Stimulated activated CD4-positive, alpha-beta T cell treated with anti-CD3 and anti-CD28 coated beads, Interleukin-4, amount 100 ng/mL, for 1 hour (primary cell): Measurements from ENCODE around the gene HLA-DRB5.
"Not testable (repeated sequence)": the region's sequence is repeated elsewhere in the genome, so short reads cannot be mapped to it uniquely, and the experiment has no call there.

Experiments
- DNase-seq: peaks from one replicate; pipeline ENCODE4 v3.0.0-alpha.2; 2020

HLA-DRB5 gene

GRCh38 chr6:32529697-32530430, at the start of gene HLA-DRB5:
HLA-DRB5 (minus strand) TSS chr6:32530287; CDS start chr6:32530224, 63 bp downstream.
- DNase-seq = no peak

GRCh38 chr6:32578962-32579361, 48.9 kb upstream of the HLA-DRB5 start:
- DNase-seq = no peak

GRCh38 chr6:32577493-32577892, 47.4 kb upstream of the HLA-DRB5 start:
- not testable (repeated sequence) for DNase-seq

- no peak for DNase-seq
Measured at GRCh38 chr6:32576250-32576649, 46.2 kb upstream of the HLA-DRB5 start.

GRCh38 chr6:32570363-32570905, 40.3 kb upstream of the HLA-DRB5 start:
- DNase-seq = no peak

- DNase-seq = no peak
Measured at GRCh38 chr6:32568561-32568960, 38.5 kb upstream of the HLA-DRB5 start.

GRCh38 chr6:32566957-32567356, 36.9 kb upstream of the HLA-DRB5 start:
- no peak for DNase-seq

- no peak for DNase-seq
Measured at GRCh38 chr6:32565511-32565910, 35.4 kb upstream of the HLA-DRB5 start.

GRCh38 chr6:32562940-32563339, 32.9 kb upstream of the HLA-DRB5 start:
- no peak for DNase-seq

- DNase-seq = no peak
Measured at GRCh38 chr6:32559747-32560146, 29.7 kb upstream of the HLA-DRB5 start.

- no peak for DNase-seq
Measured at GRCh38 chr6:32558426-32559057, 28.5 kb upstream of the HLA-DRB5 start.

GRCh38 chr6:32554116-32554965, 24.3 kb upstream of the HLA-DRB5 start:
- no peak for DNase-seq

GRCh38 chr6:32553037-32553742, 23.1 kb upstream of the HLA-DRB5 start:
- DNase-seq = no peak

GRCh38 chr6:32551410-32551809, 21.3 kb upstream of the HLA-DRB5 start:
- DNase-seq = no peak

- DNase-seq = no peak
Measured at GRCh38 chr6:32539839-32540238, 9.8 kb upstream of the HLA-DRB5 start.

GRCh38 chr6:32530431-32530793, 325 bp upstream of the HLA-DRB5 start:
- DNase-seq = not testable (repeated sequence)

- DNase-seq = no peak
Measured at GRCh38 chr6:32522302-32523047, 7.6 kb downstream of the HLA-DRB5 start.

- DNase-seq = no peak
Measured at GRCh38 chr6:32519910-32520258, 10.2 kb downstream of the HLA-DRB5 start.

GRCh38 chr6:32519118-32519909, 10.8 kb downstream of the HLA-DRB5 start:
- DNase-seq = no peak

GRCh38 chr6:32517654-32518445, 12.2 kb downstream of the HLA-DRB5 start:
- no peak for DNase-seq
